ENCODE data around the gene CLECL1.
"Not testable (repeated sequence)": the region's sequence is repeated elsewhere in the genome, so short reads cannot be mapped to it uniquely, and the experiment has no call there.

The CLECL1 gene

GRCh38 chr12:9697619-9698018 is 35.3 kb downstream of the CLECL1 start:
- no peak for TF ChIP-seq CTCF (IDR thresholded peaks at IDR 0.05; ENCODE audit: low read depth, low read length)
- no peak overlapping the region for H3K4me3 ChIP-seq (replicated peaks in 1 of 2; ENCODE audit: low read depth in 2 of 2, low read length in 2 of 2)
- DNase-seq (ENCODE audit: low read depth in 2 of 2): no peak

- not testable (repeated sequence) for H3K4me3 ChIP-seq (replicated peaks in 1 of 2; ENCODE audit: low read depth in 2 of 2, low read length in 2 of 2); DNase-seq (ENCODE audit: low read depth in 2 of 2)
Observed at GRCh38 chr12:9695661-9696060, 37.2 kb downstream of the CLECL1 start.

GRCh38 chr12:9695150-9695549 is 37.7 kb downstream of the CLECL1 start:
- not testable (repeated sequence) for DNase-seq (ENCODE audit: low read depth in 2 of 2); H3K4me3 ChIP-seq (replicated peaks in 1 of 2; ENCODE audit: low read depth in 2 of 2, low read length in 2 of 2)

GRCh38 chr12:9694241-9694640 is 38.7 kb downstream of the CLECL1 start:
- no peak for TF ChIP-seq CTCF (IDR thresholded peaks at IDR 0.05; ENCODE audit: low read depth, low read length)
- DNase-seq (ENCODE audit: low read depth in 2 of 2): no peak
- H3K4me3 ChIP-seq (replicated peaks in 1 of 2; ENCODE audit: low read depth in 2 of 2, low read length in 2 of 2): no peak overlapping the region

- no peak overlapping the region for H3K4me3 ChIP-seq (replicated peaks in 1 of 2; ENCODE audit: low read depth in 2 of 2, low read length in 2 of 2)
- no peak for TF ChIP-seq CTCF (IDR thresholded peaks at IDR 0.05; ENCODE audit: low read depth, low read length)
- DNase-seq (ENCODE audit: low read depth in 2 of 2): peak; percentile 12 to 26
Observed at GRCh38 chr12:9692909-9693308, 40.0 kb downstream of the CLECL1 start.

GRCh38 chr12:9687228-9687627 is 45.7 kb downstream of the CLECL1 start:
- DNase-seq (ENCODE audit: low read depth in 2 of 2): peak in 1 of 2 donors; percentile 49
- no peak overlapping the region for H3K4me3 ChIP-seq (replicated peaks in 1 of 2; ENCODE audit: low read depth in 2 of 2, low read length in 2 of 2)
- no peak for TF ChIP-seq CTCF (IDR thresholded peaks at IDR 0.05; ENCODE audit: low read depth, low read length)

GRCh38 chr12:9685915-9686314 is 47.0 kb downstream of the CLECL1 start:
- H3K4me3 ChIP-seq (replicated peaks in 1 of 2; ENCODE audit: low read depth in 2 of 2, low read length in 2 of 2): no peak overlapping the region
- DNase-seq (ENCODE audit: low read depth in 2 of 2): no peak
- TF ChIP-seq CTCF (IDR thresholded peaks at IDR 0.05; ENCODE audit: low read depth, low read length): no peak

- H3K4me3 ChIP-seq (replicated peaks in 1 of 2; ENCODE audit: low read depth in 2 of 2, low read length in 2 of 2); DNase-seq (ENCODE audit: low read depth in 2 of 2): not testable (repeated sequence)
Observed at GRCh38 chr12:9685366-9685765, 47.5 kb downstream of the CLECL1 start.

GRCh38 chr12:9682949-9683348 is 49.9 kb downstream of the CLECL1 start:
- H3K4me3 ChIP-seq (replicated peaks in 1 of 2; ENCODE audit: low read depth in 2 of 2, low read length in 2 of 2); DNase-seq (ENCODE audit: low read depth in 2 of 2): not testable (repeated sequence)

GRCh38 chr12:9682508-9682907 is 50.4 kb downstream of the CLECL1 start:
- not testable (repeated sequence) for H3K4me3 ChIP-seq (replicated peaks in 1 of 2; ENCODE audit: low read depth in 2 of 2, low read length in 2 of 2); DNase-seq (ENCODE audit: low read depth in 2 of 2)
